Activated CD4-positive, alpha-beta T cell treated with anti-CD3 and anti-CD28 coated beads for 36 hours (primary cell): ENCODE results near the gene LRRC17. TPM values are rescaled to one million over a fixed set of nuclear protein-coding genes. Genes with fewer than 3 reads are reported as not detected.
A peak's percentile ranks its signal among the peaks of the same experiment; 100 is the strongest.

Experiments used
- ATAC-seq: fragments of 200-7000 bp; cut with Tn5 transposase; one replicate; pipeline ENCODE4 v1.10.0; 2021; ENCODE audit warnings: mild to moderate bottlenecking, moderate library complexity
- CTCF ChIA-PET: fragments of 350-600 bp; sonication (Branson Sonifier 250); formaldehyde crosslinking; loops from one replicate; lab custom pipeline; 2021; ENCODE audit warnings: antibody characterized with exemption; lab: Charles Lee
- POLR2A ChIA-PET: fragments of 350-600 bp; sonication (Branson Sonifier 250); formaldehyde crosslinking; loops from one replicate; lab custom pipeline; 2021; ENCODE audit warnings: antibody characterized with exemption, inconsistent platforms; lab: Charles Lee
- DNase-seq: peaks from one replicate; pipeline ENCODE4 v3.0.0-alpha.2; 2020
- H3K27ac Mint-ChIP-seq: one replicate; pipeline ENCODE4 v1.8.0; 2021; ENCODE audit warnings: mixed read lengths
- H3K27me3 Mint-ChIP-seq: one replicate; pipeline ENCODE4 v1.8.0; 2021; ENCODE audit warnings: mixed read lengths
- H3K36me3 Mint-ChIP-seq: one replicate; pipeline ENCODE4 v1.8.0; 2021; ENCODE audit warnings: low read depth, mixed read lengths
- H3K4me1 Mint-ChIP-seq: one replicate; pipeline ENCODE4 v1.8.0; 2021; ENCODE audit warnings: mixed read lengths
- H3K4me3 Mint-ChIP-seq: one replicate; pipeline ENCODE4 v1.8.0; 2021; ENCODE audit warnings: mild to moderate bottlenecking, moderate library complexity, mixed read lengths
- H3K9me3 Mint-ChIP-seq: one replicate; pipeline ENCODE4 v1.8.0; 2021; ENCODE audit warnings: low read depth, mixed read lengths
- intact Hi-C, 2 experiments: fragments of 100-400 bp; cut with DNase I in 1 of 2; cut with micrococcal nuclease in 1 of 2; formaldehyde crosslinking; loops; one replicate each; pipeline versions ENCODE4 v1.14.2 to v1.15.1; 2022 to 2024; cut with DNase I, micrococcal nuclease
- total RNA-seq, 2 experiments: library from RNA; stranded (reverse); gene quantifications; one replicate each; pipeline ENCODE4 v1.2.3, GENCODE V29; 2021

LRRC17 gene
- total RNA-seq: under 1 TPM; 0.21 to 0.25 TPM

- Mint-ChIP-seq H3K4me3 (no peak within 1 kb of the TSS), H3K27me3 (no peaks in the 10 kb centered on the region), H3K36me3 (no peaks in the 10 kb centered on the region), H3K9me3 (no peaks in the 10 kb centered on the region), H3K4me1 (no peaks in the 10 kb centered on the region), H3K27ac (no peak within 1 kb of the TSS)
- ATAC-seq (no peak), DNase-seq (no peak)
- intact Hi-C loops: loop anchor here in 1 of 2 experiments (10.0 kb wide), 1 partner anchor 58 kb away; no protein-coding TSS in a partner anchor
- CTCF ChIA-PET: interaction anchor here (0.8 kb wide), 1 partner anchor 15 kb away, joined by 3 read pairs; no protein-coding TSS in a partner anchor
- POLR2A ChIA-PET: no interaction called here
These were observed at the start of gene LRRC17 for GRCh38 chr7:102912742-102913141. LRRC17 (plus strand) TSS chr7:102913000; CDS start chr7:102933914, 20,914 bp downstream.

GRCh38 chr7:102864958-102865357, 47.8 kb upstream of the LRRC17 start:
- ChIA-PET POLR2A (no interaction called here), CTCF (no interaction called here)
- intact Hi-C loops: no loop called here
- ATAC-seq: no peak
- H3K4me3 Mint-ChIP-seq: no peak overlapping the region
- H3K4me1 Mint-ChIP-seq: no peaks in the 10 kb centered on the region
- no peaks in the 10 kb centered on the region for H3K27me3 Mint-ChIP-seq
- no peak overlapping the region for H3K27ac Mint-ChIP-seq
- no peaks in the 10 kb centered on the region for H3K36me3 Mint-ChIP-seq
- no peak for DNase-seq
- H3K9me3 Mint-ChIP-seq: no peaks in the 10 kb centered on the region

GRCh38 chr7:102866535-102867215, 46.1 kb upstream of the LRRC17 start:
- Mint-ChIP-seq H3K4me1 (no peaks in the 10 kb centered on the region), H3K4me3 (no peak overlapping the region), H3K27ac (no peak overlapping the region), H3K9me3 (no peaks in the 10 kb centered on the region), H3K27me3 (no peaks in the 10 kb centered on the region), H3K36me3 (no peaks in the 10 kb centered on the region)
- POLR2A ChIA-PET: no interaction called here
- CTCF ChIA-PET: no interaction called here
- ATAC-seq (no peak), DNase-seq (no peak)
- intact Hi-C loops: no loop called here

DNA sequence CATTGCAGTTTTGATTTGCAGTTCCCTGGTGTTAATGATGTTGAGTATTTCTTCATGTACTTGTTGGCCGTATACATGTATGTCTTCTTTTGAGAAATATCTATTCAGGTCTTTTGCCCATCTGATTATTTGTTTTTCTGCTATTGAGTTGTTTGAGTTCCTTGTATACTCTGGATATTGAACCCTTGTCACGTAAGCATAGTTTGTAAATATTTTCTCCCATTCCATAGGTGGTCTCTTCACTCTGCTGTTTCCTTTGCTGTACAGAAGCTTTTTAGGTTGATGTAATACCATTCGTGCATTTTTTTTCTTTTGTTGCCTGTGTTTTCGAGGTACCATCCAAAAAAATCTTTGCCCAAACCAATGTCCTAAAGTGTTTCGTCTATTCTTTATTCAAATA, 43.6 kb upstream of the LRRC17 start:
- H3K36me3 Mint-ChIP-seq: no peaks in the 10 kb centered on the region
- no peak overlapping the region for H3K4me3 Mint-ChIP-seq
- intact Hi-C loops: no loop called here
- no peaks in the 10 kb centered on the region for H3K9me3 Mint-ChIP-seq
- no peak for ATAC-seq
- no peaks in the 10 kb centered on the region for H3K27me3 Mint-ChIP-seq
- DNase-seq: no peak
- peaks cover 11% of the 10 kb centered on the region for H3K4me1 Mint-ChIP-seq
- CTCF ChIA-PET: no interaction called here
- POLR2A ChIA-PET: no interaction called here
- H3K27ac Mint-ChIP-seq: no peak overlapping the region

DNA sequence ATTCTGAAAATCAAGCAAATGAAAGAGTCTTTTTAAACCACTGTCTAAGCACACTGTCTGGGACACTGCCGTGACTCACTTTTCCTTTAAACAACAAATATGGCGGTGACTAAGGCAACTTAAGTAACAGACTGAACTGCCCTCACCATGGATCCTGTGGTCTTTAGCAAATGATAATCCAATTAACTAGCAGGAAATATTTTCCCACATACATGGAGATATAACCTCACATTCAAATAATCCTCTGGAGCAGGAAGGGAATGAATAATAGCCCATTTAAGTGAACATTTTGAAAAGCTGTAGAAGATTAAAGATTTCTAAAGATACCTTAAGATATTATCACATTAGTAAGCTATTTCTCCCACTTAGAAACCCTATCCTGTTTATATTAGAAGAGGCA, 40.3 kb upstream of the LRRC17 start:
- Mint-ChIP-seq H3K4me3 (no peak overlapping the region), H3K9me3 (no peaks in the 10 kb centered on the region), H3K4me1 (peaks cover 31% of the 10 kb centered on the region), H3K27ac (no peak overlapping the region), H3K27me3 (no peaks in the 10 kb centered on the region), H3K36me3 (no peaks in the 10 kb centered on the region)
- no peak for ATAC-seq
- ChIA-PET POLR2A (no interaction called here), CTCF (no interaction called here)
- intact Hi-C loops: no loop called here
- DNase-seq: no peak

GRCh38 chr7:102873470-102874165, 39.2 kb upstream of the LRRC17 start:
- H3K36me3 Mint-ChIP-seq: no peaks in the 10 kb centered on the region
- POLR2A ChIA-PET: no interaction called here
- no peaks in the 10 kb centered on the region for H3K27me3 Mint-ChIP-seq
- CTCF ChIA-PET: interaction anchor here (0.6 to 1.4 kb wide), 4 partner anchors 11 to 44 kb away, joined by 3 to 4 read pairs (median 3); no protein-coding TSS in a partner anchor
- intact Hi-C loops: loop anchor here in 1 of 2 experiments (2.0 kb wide), 1 partner anchor 39 kb away; no protein-coding TSS in a partner anchor
- H3K4me3 Mint-ChIP-seq: no peak overlapping the region
- no peak overlapping the region for H3K27ac Mint-ChIP-seq
- DNase-seq (no peak), ATAC-seq (peak; percentile 6)
- H3K4me1 Mint-ChIP-seq: peaks cover 31% of the 10 kb centered on the region
- H3K9me3 Mint-ChIP-seq: no peaks in the 10 kb centered on the region

- Mint-ChIP-seq H3K36me3 (no peaks in the 10 kb centered on the region), H3K9me3 (no peaks in the 10 kb centered on the region), H3K27me3 (no peaks in the 10 kb centered on the region), H3K4me3 (no peak overlapping the region), H3K4me1 (peaks cover 31% of the 10 kb centered on the region), H3K27ac (no peak overlapping the region)
- CTCF ChIA-PET: interaction anchor here (0.7 to 1.4 kb wide), 3 partner anchors 11 to 15 kb away, joined by 3 to 4 read pairs (median 3); no protein-coding TSS in a partner anchor
- peak; percentile 80 for ATAC-seq
- DNase-seq: peak; percentile 47
- POLR2A ChIA-PET: no interaction called here
- intact Hi-C loops: loop anchor here in 1 of 2 experiments (2.0 kb wide), 1 partner anchor 39 kb away; no protein-coding TSS in a partner anchor
These were observed 38.5 kb upstream of the LRRC17 start for GRCh38 chr7:102874166-102874829.

DNA sequence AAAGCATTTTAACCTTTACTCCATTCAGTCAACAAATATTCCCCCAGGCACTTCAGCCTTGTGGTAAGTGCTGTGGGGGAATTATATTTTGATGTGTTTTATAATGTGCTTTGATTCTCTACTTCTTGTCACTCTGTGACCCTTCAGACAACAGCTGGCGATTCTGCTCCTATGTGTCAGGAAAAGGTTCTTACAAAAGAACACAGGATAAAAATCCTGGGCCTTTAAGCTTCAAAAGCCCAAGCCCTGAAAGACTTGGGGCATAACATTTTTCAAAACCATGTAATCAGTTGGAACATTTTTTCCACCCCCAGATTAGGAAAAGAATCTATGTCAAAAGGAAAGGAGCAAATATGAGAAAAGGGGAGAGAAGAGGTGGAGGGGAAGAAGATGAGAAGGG, 37.8 kb upstream of the LRRC17 start:
- no peak for DNase-seq
- H3K9me3 Mint-ChIP-seq: no peaks in the 10 kb centered on the region
- H3K27ac Mint-ChIP-seq: no peak overlapping the region
- ATAC-seq: no peak
- POLR2A ChIA-PET: no interaction called here
- H3K27me3 Mint-ChIP-seq: no peaks in the 10 kb centered on the region
- no peak overlapping the region for H3K4me3 Mint-ChIP-seq
- H3K36me3 Mint-ChIP-seq: no peaks in the 10 kb centered on the region
- CTCF ChIA-PET: interaction anchor here (0.7 to 1.4 kb wide), 2 partner anchors 12 kb away, joined by 3 to 4 read pairs; no protein-coding TSS in a partner anchor
- peaks cover 31% of the 10 kb centered on the region for H3K4me1 Mint-ChIP-seq
- intact Hi-C loops: loop anchor here (1.0 to 5.0 kb wide), 4 partner anchors 40 to 197 kb away; partner anchors contain the start of gene FBXL13 (in 1 of the 2)

DNA sequence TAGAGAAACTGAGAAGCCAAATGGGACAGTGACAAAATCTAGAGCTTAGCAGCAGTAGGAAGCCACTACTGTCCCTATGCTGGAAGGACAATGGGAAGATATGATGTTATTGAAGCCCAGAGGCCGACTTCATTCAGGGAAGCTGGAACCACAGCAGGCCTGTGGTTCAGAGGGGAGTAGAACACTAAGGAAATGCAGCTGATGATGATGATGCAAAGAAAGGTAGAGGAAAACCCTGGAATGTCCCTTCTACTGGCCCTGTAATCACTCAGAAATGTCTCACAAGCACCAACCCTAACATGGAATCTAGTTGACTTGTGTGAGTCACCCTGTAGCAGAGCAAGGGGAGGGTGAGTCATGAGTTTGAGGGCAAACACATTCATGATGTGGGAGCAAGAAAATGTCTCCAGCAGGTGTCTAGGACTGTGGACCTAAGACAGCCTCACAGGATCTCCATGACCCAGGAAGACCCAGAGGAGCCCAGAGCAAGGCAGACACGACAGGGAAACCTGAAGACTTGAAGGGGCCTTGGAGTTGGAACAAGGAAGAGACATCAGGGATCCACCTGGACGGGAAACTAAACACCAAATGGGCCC, 37.0 kb upstream of the LRRC17 start:
- ChIA-PET CTCF (no interaction called here), POLR2A (no interaction called here)
- no peak overlapping the region for H3K4me3 Mint-ChIP-seq
- DNase-seq: peak; percentile 63
- H3K9me3 Mint-ChIP-seq: no peaks in the 10 kb centered on the region
- H3K27ac Mint-ChIP-seq: no peak overlapping the region
- peaks cover 31% of the 10 kb centered on the region for H3K4me1 Mint-ChIP-seq
- H3K27me3 Mint-ChIP-seq: no peaks in the 10 kb centered on the region
- peak; percentile 98 for ATAC-seq
- H3K36me3 Mint-ChIP-seq: no peaks in the 10 kb centered on the region
- intact Hi-C loops: loop anchor here (1.0 to 5.0 kb wide), 4 partner anchors 40 to 197 kb away; partner anchors contain the start of gene FBXL13 (in 1 of the 2)

DNA sequence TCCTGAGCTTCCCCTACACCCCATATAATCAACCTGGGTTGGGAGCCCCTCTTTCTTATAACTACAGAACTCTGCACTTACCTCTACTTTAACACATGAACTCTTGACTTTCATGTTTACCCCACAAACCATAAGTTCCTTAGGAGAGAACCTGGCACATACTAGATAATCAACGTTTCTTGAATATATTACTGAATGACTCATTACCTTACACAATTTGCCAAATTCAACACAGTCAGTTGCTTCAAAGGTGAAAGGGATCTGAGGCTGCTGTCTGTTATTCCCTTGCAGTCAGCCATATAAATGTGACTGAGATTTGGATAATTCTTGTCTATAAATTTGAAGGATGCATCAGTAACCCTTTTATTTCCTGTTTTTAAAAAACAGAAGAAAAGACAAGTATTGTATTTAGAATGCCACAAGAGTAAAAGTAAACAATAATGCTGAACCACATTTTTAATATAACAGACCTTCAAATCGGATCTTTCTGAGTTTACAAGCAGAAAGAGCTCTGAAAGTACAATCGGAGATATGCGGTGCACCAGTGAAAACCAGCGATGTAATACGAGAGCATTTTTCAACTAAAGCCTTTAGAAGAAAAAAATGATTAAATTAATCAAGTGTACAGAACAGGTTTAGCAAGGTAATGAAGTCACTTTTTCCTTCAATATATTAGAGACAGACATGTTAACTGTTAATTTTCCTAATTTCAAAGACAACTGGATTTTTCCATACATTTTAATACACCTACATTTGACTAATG, 29.5 kb upstream of the LRRC17 start:
- Mint-ChIP-seq H3K36me3 (no peaks in the 10 kb centered on the region), H3K27me3 (no peaks in the 10 kb centered on the region), H3K27ac (no peak overlapping the region), H3K4me3 (no peak overlapping the region), H3K4me1 (no peaks in the 10 kb centered on the region), H3K9me3 (no peaks in the 10 kb centered on the region)
- intact Hi-C loops: no loop called here
- no peak for DNase-seq
- no peak for ATAC-seq
- ChIA-PET POLR2A (no interaction called here), CTCF (no interaction called here)
